Measurements from ENCODE around the gene TMEM53.

The TMEM53 gene

DNA sequence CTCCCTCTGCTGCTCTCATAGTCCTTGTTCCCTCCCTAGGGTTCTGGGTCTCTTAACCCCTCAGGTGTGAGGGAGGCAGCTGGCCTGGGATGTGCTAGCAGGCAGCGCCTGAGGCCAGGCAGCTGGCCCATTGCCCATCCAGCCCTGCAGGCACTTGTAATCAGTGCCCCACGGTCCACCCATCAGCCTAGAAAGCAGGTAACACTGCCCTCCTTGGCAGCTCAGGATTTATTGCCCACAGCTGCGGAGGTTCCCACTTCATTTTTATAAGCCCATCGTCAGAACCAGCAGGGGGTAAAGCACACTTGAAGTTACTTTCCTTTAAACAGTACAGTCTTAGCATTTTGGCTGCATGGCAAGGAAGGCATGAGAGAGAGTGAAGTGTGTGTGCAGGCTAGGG lies 70.6 kb downstream of the TMEM53 start:
- DNase-seq (ENCODE audit: low read depth in 3 of 3) = no peak

Measured in stimulated activated CD4-positive, alpha-beta T cell treated with anti-CD3 and anti-CD28 coated beads, TNF-alpha, amount 100 ng/mL, for 4 hours (primary cell).